ENCODE results near the gene FAM20C. TPM values are rescaled to one million over a fixed set of nuclear protein-coding genes. Genes with fewer than 3 reads are reported as not detected.

FAM20C gene
- total and polyA plus RNA-seq, 10 of the 15 experiments (the other 5 are each of a cell fraction or from before 2014, with no cell fraction given) = 0.44 TPM; not detected in 9

DNA sequence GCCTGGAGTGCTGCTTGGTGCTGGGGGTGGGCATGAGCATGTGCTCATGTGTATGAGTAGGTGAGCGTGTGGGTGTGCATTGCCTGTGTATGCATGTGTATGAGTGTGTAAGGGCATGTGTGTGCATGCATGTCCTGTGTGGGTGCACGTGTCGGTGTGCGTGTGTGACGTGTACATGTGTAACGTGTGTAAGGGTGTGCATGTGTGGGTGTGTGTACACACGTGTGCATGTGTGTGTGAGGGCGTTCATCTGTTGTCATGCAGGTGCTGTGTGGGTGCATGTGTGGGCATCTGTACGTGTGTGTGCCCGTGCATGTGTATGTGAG, 30.3 kb downstream of the FAM20C start:
- H3K4me1 ChIP-seq (ENCODE audit: control insufficient read depth, insufficient read depth, low read length) = no peaks in the 10 kb centered on the region
- H3K9me3 ChIP-seq (replicated peaks; ENCODE audit: control insufficient read depth, insufficient read depth, low read length) = no peaks in the 10 kb centered on the region; the same call in 2 of the 3 replicates
- ChIA-PET CTCF (no interaction called here), POLR2A (no interaction called here), RAD21 (ENCODE audit: unreplicated experiment) (no interaction called here), SMC1A (ENCODE audit: uncharacterized antibody, unreplicated experiment) (no interaction called here)
- H4K20me1 ChIP-seq (ENCODE audit: control insufficient read depth, insufficient read depth) = no peaks in the 10 kb centered on the region
- 58% methylated on average over 10 of the region's 10 CpGs for WGBS (ENCODE audit: insufficient coverage, insufficient replicate concordance, low lambda C conversion rate, missing lambda C conversion rate)
- H2AFZ ChIP-seq (ENCODE audit: control insufficient read depth, low read depth, low read length) = no peak overlapping the region
- no peak overlapping the region for H3K4me3 ChIP-seq
- H3K79me2 ChIP-seq (ENCODE audit: control insufficient read depth, insufficient read depth, low read length) = no peaks in the 10 kb centered on the region
- no peak for FAIRE-seq
- no peak overlapping the region for H3K4me2 ChIP-seq (ENCODE audit: control insufficient read depth, insufficient read depth)
- TF ChIP-seq NFYB (IDR thresholded peaks at IDR 0.05; ENCODE audit: insufficient read depth, low read depth, low read length) = no peak
- TF ChIP-seq, protein P1, sequence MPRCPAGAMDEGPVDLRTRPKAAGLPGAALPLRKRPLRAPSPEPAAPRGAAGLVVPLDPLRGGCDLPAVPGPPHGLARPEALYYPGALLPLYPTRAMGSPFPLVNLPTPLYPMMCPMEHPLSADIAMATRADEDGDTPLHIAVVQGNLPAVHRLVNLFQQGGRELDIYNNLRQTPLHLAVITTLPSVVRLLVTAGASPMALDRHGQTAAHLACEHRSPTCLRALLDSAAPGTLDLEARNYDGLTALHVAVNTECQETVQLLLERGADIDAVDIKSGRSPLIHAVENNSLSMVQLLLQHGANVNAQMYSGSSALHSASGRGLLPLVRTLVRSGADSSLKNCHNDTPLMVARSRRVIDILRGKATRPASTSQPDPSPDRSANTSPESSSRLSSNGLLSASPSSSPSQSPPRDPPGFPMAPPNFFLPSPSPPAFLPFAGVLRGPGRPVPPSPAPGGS (IDR thresholded peaks at IDR 0.05; ENCODE audit: borderline replicate concordance, insufficient read depth, low read depth, low read length, poor library complexity, severe bottlenecking) = peak; percentile 63
- TF ChIP-seq EED (IDR thresholded peaks at IDR 0.05; ENCODE audit: low read depth) = no peak
- 0 out of 2 replicates have a peak, but pooled peaks have one; percentile 27 for TF ChIP-seq TCF3 (IDR thresholded peaks at IDR 0.05; ENCODE audit: borderline replicate concordance, insufficient read depth, low read depth, low read length)
- TF ChIP-seq, protein P2, sequence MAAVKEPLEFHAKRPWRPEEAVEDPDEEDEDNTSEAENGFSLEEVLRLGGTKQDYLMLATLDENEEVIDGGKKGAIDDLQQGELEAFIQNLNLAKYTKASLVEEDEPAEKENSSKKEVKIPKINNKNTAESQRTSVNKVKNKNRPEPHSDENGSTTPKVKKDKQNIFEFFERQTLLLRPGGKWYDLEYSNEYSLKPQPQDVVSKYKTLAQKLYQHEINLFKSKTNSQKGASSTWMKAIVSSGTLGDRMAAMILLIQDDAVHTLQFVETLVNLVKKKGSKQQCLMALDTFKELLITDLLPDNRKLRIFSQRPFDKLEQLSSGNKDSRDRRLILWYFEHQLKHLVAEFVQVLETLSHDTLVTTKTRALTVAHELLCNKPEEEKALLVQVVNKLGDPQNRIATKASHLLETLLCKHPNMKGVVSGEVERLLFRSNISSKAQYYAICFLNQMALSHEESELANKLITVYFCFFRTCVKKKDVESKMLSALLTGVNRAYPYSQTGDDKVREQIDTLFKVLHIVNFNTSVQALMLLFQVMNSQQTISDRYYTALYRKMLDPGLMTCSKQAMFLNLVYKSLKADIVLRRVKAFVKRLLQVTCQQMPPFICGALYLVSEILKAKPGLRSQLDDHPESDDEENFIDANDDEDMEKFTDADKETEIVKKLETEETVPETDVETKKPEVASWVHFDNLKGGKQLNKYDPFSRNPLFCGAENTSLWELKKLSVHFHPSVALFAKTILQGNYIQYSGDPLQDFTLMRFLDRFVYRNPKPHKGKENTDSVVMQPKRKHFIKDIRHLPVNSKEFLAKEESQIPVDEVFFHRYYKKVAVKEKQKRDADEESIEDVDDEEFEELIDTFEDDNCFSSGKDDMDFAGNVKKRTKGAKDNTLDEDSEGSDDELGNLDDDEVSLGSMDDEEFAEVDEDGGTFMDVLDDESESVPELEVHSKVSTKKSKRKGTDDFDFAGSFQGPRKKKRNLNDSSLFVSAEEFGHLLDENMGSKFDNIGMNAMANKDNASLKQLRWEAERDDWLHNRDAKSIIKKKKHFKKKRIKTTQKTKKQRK (IDR thresholded peaks at IDR 0.05; ENCODE audit: low read depth, low read length) = no peak
- TF ChIP-seq CHD4 (IDR thresholded peaks at IDR 0.05) = no peak
- H3K36me3 ChIP-seq (ENCODE audit: control insufficient read depth in 2 of 2, insufficient read depth in 2 of 2, low read length in 1 of 2) = no peaks in the 10 kb centered on the region
- in situ Hi-C loops (cut with MboI) = no loop called here
- H3K27ac ChIP-seq (ENCODE audit: control insufficient read depth, insufficient read depth) = no peak overlapping the region
- ATAC-seq = no peak
- H3K9ac ChIP-seq (ENCODE audit: control insufficient read depth, insufficient read depth, low read length) = no peak overlapping the region
- no peak for DNase-seq (ENCODE audit: low read depth, low spot score)
- BruUV-seq (replicated peaks) = no TSS peak
- no peaks in the 10 kb centered on the region for H3K27me3 ChIP-seq (replicated peaks in 1 of 2; ENCODE audit: control insufficient read depth in 2 of 2, insufficient read depth in 2 of 2, low read length in 1 of 2)
- intact Hi-C loops (cut with micrococcal nuclease; ENCODE audit: unreplicated experiment) = no loop called here
